ENCODE results near the gene MUC6.

The MUC6 gene

GRCh38 chr11:1003159-1003558 is 33.4 kb downstream of the MUC6 start:
- TF ChIP-seq REST (IDR thresholded peaks at IDR 0.05; ENCODE audit: insufficient read depth in 1 of 2, low read depth in 2 of 2, low read length in 2 of 2) (no peak), FOXP2 (optimal IDR thresholded peaks at IDR 0.05; ENCODE audit: borderline replicate concordance, extremely low read depth, extremely low read length, insufficient read depth) (no peak), POLR2AphosphoS5 (IDR thresholded peaks at IDR 0.05; ENCODE audit: low read depth, low read length) (no peak), TAF1 (IDR thresholded peaks at IDR 0.05; ENCODE audit: borderline replicate concordance, insufficient read depth, low read length) (no peak), SIN3A (IDR thresholded peaks at IDR 0.05; ENCODE audit: borderline replicate concordance, insufficient read depth, low read length) (no peak)

- TF ChIP-seq POLR2AphosphoS5 (IDR thresholded peaks at IDR 0.05; ENCODE audit: low read depth, low read length) (no peak), REST (IDR thresholded peaks at IDR 0.05; ENCODE audit: insufficient read depth in 1 of 2, low read depth in 2 of 2, low read length in 2 of 2) (no peak), FOXP2 (optimal IDR thresholded peaks at IDR 0.05; ENCODE audit: borderline replicate concordance, extremely low read depth, extremely low read length, insufficient read depth) (no peak), SIN3A (IDR thresholded peaks at IDR 0.05; ENCODE audit: borderline replicate concordance, insufficient read depth, low read length) (no peak), TAF1 (IDR thresholded peaks at IDR 0.05; ENCODE audit: borderline replicate concordance, insufficient read depth, low read length) (no peak)
Observed at GRCh38 chr11:1002406-1002984, 34.0 kb downstream of the MUC6 start.

- TF ChIP-seq POLR2AphosphoS5 (IDR thresholded peaks at IDR 0.05; ENCODE audit: low read depth, low read length) (no peak), TAF1 (IDR thresholded peaks at IDR 0.05; ENCODE audit: borderline replicate concordance, insufficient read depth, low read length) (no peak), FOXP2 (optimal IDR thresholded peaks at IDR 0.05; ENCODE audit: borderline replicate concordance, extremely low read depth, extremely low read length, insufficient read depth) (no peak), REST (IDR thresholded peaks at IDR 0.05; ENCODE audit: insufficient read depth in 1 of 2, low read depth in 2 of 2, low read length in 2 of 2) (no peak), SIN3A (IDR thresholded peaks at IDR 0.05; ENCODE audit: borderline replicate concordance, insufficient read depth, low read length) (no peak)
Observed at GRCh38 chr11:1001617-1002405, 34.7 kb downstream of the MUC6 start.

GRCh38 chr11:1000357-1001278 is 35.9 kb downstream of the MUC6 start:
- TF ChIP-seq TAF1 (IDR thresholded peaks at IDR 0.05; ENCODE audit: borderline replicate concordance, insufficient read depth, low read length) (no peak), POLR2AphosphoS5 (IDR thresholded peaks at IDR 0.05; ENCODE audit: low read depth, low read length) (peak; percentile 25; the same call in 1 of the 2 replicates)

GRCh38 chr11:999009-999408 is 37.5 kb downstream of the MUC6 start:
- TF ChIP-seq SIN3A (IDR thresholded peaks at IDR 0.05; ENCODE audit: borderline replicate concordance, insufficient read depth, low read length): no peak
- no peak for TF ChIP-seq FOXP2 (optimal IDR thresholded peaks at IDR 0.05; ENCODE audit: borderline replicate concordance, extremely low read depth, extremely low read length, insufficient read depth)
- no peak for TF ChIP-seq POLR2AphosphoS5 (IDR thresholded peaks at IDR 0.05; ENCODE audit: low read depth, low read length)
- TF ChIP-seq REST (IDR thresholded peaks at IDR 0.05; ENCODE audit: insufficient read depth in 1 of 2, low read depth in 2 of 2, low read length in 2 of 2): no peak
- TF ChIP-seq TAF1 (IDR thresholded peaks at IDR 0.05; ENCODE audit: borderline replicate concordance, insufficient read depth, low read length): no peak

Measured in PFSK-1 (cell line).